ENCODE measurements around the gene P2RX2.

The P2RX2 gene

DNA sequence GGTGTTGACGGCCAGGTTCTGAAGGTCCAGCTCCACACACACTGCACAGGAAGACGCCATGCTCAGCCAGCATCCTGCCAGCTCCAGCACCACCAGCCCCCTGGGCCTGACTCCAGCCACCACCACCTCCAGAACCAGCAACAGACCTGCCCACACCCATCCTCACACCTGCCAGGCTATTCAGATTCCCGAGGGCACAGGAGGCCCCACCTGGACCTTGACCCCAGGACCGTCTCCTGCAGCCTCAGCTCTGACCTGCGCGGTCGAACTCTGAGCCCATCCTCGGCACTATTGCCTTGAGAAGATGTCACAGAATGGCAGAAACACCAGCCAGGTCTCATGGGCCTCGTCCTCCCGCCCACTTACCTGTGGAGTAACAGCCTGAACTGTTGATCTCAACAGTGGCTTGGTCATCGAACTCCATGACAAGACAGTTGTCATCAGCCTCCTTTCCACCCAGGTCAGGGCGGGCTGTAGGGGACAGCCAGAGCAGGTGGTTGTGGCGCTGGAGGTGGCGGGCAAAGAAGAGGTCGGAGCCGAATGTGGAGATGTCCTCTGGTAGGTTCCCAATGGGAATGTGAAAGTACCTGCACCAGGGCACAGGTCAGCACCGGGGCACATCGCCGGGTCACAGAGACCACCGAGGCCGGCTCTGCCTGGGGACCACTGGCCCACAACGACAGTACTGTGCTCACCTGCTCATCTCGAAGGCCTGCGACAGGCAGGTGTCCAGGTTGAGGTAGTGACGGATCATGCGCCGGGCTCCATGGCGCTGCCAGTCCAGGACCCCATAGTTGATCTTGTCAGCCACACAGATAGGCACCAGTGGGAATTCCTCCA is 23.5 kb downstream of the P2RX2 start:
- no peak for DNase-seq

DNA sequence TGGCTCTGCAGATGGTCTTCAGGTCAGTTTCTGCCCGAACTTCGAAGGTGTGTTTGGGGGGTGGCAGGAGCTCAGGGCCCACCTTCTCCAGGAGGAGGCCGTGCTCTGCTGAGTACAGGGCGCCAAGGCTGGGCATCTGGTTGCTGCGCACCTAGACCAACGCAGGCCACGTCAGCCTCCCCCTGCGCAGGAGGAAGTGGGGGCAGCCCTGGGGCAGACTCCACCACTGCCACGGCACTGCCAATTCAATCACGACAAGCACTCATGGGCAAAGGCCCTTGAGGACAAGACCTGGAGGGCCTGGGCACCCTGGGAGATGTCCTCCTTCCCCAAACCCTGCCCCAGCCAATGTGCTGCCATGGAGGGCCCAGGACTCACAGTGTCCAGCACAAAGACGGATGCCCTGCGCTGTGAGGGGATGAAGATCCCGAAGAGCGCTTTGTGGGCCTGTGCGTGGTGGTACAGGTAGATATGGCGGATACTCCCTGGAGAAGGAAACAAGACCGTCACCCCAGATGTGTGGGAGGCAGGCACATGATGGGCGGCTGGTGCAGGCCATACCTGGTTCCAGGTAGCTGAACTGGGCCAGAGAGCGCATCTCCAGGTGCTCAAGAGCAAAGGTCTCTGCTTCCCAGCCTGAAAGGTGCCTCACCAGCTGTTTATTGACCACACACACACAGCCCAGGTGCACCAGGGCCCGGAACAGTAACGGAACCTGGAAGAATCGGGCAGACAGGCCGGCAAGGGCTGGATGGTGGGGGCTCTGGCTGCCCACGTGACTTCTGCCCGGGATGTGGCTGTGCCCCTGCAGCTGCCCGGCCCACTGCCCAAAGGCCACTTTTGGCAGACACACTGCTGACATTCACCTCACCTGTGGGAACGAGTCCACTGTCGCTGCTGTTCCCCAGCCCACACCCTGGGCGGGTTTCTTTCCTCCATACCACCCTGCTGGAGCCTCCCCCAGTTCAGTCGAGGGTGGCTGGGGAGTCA is 24.6 kb downstream of the P2RX2 start:
- DNase-seq, result no peak

DNA sequence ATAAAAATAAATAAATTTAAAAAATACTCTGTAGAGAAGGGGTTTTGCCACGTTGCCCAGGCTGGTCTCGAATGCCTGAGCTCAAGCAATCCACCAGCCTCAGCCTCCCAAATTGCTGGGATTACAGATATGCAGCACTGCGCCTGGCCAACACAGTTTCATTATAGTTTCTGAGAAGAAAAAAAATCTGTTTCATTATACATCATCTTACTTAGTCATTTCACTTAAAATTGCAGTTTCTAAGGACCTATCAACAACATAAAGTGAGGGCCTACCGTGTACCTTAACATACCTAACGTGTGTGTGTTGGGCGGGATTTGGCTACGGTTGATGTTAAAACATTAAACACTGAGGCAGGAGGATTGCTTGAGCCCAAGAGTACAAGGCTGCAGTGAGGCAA is 28.3 kb downstream of the P2RX2 start:
- DNase-seq, result no peak

DNA sequence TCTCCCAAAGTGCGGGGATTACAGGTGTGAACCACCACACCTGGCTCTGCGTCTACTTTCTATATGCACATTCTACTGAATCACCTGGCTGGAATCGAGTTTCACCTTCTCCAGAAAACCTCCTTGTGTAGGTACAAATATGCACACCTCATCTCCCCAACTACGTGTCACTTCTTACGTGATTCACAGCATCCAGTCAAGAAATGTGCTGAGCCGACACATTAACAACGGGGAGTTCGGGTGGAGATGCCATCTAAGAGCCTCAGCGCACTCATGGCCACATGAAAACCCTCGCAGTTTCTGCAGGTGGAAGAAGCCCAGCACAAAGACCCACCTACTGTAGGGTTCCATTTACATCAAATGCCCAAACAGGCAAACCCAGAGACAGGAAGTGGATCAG is 29.3 kb downstream of the P2RX2 start:
- DNase-seq, result no peak

DNA sequence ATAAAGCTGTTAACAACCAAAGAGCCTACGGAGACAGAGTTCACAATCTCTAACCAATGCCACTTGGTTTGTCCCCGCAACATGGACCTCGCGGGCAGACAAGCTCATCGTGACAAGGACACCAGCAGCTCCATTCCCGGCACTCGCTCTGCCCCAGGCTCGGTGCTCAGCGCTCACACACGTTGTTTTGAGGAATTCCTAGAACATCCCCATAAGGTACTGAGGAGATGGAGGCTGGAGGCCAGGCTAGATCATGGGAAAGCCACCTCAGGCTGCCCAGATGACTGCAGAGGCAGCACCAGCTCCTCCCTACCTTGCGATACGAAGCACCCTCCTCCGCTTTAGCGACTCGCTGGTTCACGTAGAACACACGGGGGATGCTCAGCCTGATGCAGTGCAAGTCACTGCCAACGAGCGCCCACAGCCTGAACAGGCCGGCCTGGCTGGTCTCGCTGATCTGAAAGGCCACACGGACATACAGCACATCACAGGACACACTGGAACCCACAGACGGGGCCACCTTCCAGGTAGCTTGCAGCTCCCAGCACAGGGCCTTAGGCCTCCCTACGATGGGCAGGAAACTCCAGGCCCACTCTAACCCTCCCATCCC is 30.1 kb downstream of the P2RX2 start:
- no peak for DNase-seq

DNA sequence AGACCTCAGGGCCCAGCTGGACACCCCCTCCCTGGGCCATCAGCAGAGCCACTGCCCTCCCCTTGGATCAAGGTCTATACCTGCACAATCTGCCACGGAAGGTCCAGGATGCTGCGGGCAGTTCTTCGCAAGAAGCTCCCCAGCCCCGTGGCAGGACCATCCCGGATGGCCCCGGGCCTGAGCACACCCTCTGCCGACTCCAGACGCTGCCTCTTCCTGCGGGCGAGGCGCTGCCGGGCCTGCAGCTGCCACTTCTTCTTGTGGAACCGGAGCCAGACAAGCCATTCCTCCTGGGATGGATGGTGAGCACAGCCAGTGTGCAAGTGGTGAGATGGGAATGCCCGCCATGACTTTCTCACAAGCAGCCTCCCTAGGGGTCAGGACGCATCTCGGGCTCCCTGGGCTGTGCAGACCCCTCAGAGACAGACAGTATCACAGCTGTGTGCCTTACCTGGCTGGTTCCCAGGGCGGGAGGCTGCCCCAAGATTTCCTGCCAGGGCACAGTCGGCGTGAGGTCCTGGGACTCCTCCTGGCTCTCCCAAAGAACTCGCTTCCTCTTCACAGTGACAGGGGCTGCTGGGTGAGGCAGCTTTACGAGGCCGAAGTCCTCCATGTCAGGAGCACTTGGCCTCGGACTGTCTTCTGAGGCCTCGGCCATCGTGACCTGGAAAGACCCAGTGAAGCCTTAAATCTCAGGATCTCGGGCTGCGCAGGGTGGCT is 30.8 kb downstream of the P2RX2 start:
- DNase-seq, result no peak

DNA sequence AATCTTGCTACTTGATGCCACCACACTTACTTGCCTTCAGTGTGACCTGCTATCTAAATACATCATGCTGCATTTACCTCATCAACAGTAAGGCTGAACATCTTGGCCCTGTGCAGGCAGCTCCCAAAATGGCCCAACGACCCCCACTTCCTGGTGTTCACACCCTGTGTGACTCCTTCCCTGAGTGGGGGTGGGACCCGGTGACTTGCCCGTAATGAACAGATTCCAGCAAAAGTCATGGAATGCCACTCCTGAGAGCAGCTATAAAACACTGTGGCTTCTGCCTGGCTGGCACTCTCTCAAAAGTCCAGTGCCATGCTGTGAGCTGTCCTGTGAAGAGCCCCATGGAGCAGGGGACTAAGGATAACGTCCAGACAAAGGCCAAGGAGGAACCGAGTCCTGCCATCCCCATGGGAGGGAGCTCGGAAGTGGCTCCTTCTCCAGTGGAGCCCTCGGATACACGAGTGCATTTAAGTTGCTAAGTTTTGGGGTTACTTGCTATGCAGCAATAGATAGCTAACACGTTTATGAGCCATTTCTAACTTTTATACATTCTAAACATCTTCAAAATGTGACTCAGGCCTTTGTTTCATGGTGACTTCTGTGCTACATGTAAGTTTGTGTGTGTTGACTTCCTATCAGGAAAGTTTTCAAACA is 33.0 kb downstream of the P2RX2 start:
- DNase-seq, result no peak

DNA sequence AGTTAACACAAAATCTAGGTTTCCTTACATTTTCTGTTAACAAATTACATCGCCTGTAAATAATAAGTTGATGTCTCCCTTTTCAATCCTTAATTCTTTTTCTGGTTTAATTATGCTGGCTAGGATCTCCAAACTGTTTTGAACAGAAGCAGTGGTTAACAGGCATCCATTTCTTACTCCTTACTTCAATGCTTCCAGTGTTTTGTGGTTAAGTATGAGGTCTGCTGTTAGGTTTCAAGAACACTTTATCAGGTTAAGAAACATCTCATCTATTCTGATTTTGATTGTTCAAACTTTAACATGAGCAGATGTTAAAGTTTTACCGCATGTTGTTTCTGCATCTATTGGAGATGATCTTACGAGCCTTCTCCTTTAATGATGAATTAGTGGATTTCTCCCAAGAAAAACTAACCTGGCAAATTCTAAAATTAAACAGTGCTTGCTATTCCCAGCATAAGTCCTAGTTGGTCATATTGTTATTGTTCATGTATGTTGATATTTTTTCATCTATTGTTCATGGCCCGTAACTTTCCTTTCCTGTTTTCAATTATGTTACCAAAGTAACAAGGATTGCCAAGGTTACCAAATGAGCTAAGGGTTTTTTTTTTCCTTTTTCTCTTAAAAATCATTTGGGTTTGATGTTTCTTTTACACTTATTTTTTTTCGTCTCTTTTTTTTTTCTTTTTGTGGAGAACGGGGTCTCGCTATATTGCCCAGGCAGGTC is 35.2 kb downstream of the P2RX2 start:
- DNase-seq, result no peak

DNA sequence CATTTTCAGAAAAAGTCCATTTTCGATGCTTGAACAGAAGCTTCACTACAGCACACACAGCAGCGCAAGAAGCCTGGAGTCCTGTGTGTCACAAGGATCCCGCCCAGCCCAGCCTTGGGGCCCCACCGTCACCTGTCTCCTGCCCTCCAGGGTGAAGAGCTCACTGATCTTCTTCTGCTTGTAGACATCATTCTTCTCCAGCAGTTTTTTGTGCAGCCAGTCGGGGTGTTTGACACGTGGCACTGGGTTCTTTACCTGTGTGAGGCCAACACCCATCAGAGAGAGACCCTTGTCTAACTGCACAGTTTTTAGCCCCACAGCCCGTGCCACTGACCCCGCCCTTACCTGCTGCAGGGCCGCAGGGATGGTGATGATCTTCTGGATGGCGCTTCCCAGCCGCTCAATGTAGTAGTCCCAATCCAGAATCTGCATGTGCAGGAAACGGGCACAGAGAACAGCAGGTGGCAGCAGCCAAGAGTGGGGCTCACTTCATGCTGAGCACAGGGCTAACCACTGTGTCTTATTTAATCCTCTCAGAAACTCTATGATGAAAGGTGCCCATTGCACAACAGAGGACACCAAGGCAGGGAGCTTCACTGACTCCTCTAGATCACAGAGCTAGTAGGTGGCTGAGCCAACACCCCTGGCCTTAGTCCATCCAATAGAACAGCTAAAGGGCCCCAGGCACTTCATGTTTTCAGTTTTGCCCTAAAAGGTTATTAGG is 38.6 kb downstream of the P2RX2 start:
- no peak for DNase-seq

DNA sequence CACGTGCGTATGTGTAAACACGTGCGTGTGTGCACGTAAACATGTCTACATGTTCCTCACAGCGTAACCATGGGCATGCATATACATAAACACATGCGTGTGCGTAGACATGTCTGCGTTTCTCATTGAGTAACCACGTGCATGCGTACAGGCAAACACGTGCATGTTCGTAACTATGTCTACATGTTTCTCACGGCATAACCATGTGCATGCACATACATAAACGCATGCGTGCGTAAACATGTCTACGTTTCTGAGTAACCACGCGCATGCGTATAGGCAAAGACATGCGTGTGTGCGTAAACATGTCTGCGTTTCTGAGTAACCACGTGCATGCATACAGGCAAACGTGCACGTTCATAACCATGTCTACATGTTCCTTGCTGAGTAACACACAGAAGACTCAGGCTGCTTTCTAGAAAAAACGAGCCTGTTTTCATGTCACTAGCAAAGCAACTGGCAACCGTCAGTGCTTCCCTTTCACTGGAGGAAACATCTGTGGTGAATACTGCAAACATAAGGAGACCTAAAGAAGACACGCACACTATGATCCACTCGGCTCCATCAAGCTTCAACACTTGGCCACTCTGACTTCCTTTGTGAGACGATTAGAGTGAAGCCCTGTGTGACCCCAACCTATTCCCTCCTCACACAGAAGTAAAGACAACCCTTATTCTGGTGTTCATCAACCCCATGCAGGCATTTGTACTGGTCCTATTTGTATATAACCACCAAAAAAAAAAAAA is 39.7 kb downstream of the P2RX2 start:
- no peak for DNase-seq

DNA sequence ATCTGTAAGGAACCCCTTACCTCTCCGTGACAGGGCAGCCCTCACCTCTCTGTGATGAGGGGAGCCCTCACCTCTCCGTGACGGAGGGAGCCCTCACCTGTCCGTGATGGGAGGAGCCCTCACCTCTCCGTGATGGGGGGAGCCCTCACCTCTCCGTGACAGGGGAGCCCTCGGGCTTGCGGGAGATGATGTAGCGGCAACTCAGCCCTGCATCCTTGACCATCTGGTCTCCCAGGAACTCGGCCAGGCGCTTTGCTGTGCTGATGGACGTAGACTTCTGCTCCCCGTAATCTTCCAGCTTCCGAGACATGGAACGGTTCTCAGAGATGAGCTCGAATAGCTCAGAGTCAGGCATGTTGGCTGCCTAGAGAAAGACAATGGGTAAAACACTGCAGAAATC is 40.6 kb downstream of the P2RX2 start:
- no peak for DNase-seq

DNA sequence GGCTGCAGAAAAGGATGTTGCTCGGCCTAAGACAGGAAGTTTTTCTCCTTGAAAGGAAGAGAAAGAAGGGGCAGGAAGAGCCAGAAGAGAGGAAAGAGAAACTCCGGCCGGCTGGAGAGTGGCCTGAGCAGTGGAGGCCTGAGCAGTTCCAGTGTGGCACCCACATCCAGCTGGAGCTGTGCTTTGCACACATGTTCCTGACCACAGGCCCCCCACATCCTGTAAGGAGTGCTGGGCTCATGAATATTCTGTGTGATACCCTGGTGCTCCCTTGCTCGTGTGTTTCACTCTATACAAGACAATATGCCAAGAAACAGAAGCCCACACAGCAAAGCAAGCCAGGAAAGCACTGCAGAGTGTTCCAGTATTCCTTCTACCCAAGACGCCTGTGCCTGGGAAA is 41.5 kb downstream of the P2RX2 start:
- no peak for DNase-seq

DNA sequence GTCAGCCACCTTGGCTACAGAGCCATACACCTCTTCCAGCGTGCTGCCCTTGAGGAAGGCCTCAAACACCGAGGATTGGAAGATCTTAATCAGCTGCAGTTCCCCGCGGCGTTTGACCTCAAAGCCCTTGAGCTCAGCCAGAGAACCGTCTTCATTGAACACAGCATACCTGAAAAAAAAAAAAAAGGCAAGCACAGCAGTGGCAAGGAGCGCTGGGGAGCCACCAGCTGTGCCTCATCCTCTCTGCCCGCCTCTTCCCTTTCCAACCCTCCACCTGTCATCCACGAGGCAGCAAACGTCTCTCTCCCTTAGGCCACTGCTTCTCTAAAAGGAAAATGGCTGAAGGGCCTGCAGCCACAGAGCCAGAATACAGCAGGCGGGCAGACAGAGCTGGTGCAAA is 42.4 kb downstream of the P2RX2 start:
- no peak for DNase-seq

DNA sequence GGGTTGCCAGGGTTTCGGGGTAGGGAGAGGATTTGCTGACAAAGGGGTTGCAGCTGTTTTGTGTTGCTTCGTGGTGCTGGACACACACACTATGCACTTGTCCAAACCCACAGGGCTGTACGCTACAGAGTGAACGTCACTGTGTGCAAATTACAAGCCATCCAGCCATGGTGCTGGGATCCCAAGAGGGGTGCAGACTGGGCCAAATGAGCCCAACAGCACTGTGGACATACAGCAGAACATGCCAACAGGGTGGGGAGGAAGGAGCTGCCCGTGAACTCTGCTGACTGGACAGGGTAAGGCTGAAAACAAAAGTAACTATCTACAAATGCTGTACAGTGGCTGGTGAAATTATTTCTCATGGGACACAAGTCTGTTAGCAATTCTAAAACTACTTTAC is 43.4 kb downstream of the P2RX2 start:
- no peak for DNase-seq

DNA sequence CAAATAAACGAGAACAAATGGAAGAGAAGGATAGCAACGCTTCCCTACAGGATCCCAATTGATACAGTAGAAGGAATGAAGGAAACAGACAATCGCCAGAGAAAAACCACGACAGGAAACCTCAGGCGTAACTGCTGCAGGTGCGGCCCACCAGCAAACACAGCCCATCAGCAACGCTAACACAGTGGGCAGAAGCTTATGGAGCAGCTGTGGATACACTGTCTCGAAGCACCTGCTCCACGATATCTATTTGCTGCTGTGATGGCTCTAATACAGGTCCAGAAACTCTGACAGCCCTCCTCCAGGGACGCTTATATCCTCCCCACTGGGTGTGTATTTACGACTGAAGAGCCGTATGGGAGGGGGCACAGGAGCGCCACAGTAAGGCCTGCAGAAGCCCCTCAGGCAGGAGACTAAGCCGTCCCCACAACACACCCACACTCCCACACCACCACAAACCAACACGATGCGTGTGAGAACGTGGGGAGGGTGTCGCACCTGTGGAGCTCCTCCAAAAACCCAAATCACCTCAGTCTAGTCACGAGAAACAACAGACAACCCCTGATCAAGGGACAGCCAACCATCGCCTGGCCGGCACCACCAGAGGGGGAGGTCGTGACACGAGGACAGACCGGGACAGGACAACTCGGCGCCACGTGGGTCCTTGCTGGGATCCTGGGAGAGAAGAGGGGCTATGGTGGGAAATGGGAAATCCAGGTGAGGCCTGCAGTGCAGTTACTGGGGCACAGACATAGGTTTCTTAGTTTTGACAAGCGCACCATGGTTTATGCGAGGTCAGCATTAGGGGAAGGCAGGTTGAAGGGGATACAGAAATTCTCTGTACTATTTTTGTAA is 44.6 kb downstream of the P2RX2 start:
- DNase-seq, result no peak

DNA sequence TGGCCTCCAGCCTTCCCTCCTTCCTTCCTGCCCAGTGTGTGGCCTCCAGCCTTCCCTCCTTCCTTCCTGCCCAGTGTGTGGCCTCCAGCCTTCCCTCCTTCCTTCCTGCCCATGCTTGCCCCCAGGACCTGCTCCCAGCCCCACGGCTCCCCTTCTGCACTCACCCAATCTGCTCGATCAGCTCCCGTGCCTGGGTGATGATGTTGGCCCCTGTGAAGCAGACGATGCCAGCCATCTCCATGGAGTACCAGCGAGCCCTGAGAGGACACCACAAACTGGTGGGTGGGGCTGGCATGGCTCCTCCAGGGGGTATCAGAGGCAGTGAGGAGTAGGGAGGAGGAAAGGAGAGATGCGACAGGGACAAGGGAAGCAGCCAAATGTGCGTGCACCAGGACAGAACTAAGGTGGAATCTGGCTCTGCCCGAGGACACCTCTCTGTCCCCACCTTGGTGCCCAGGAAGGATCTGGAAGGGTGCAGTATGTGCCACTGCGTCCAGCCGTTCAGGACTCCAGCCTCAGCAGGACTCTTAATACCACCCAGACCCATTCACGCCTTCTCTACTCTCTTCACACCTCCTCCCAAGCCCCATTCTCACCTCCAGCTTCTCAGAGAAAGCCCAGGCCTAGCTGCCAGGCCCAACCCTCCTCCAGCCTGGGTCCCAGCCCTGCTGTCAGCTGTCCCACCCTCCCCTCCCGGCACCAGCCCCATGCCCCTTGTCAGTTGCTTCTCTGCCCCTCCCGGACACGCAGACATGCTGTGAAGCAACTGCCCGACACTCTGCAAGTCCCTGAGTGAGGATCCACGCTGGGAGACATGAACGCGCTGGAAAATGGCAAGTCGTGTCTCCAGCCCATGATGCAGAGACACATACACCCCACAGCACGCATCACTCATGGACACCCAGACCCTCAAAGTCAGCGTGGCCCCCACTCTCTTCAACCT is 45.9 kb downstream of the P2RX2 start:
- no peak for DNase-seq

DNA sequence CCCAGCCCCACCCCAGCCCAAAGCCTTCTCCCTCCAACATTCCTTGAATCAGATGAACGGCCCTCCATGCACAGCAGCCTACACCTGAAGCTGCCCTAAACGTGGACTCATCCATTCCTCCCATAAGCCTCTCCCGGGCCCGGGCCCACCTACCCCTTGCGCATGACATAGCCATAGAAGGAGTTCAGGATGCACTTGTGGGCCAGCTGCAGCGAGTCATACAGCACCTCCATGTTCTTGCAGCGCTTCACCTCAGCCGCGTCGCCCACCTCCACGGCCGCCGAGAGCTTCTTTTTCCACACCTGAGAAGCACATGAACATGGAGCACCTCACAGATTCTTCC is 46.5 kb downstream of the P2RX2 start:
- DNase-seq, result no peak

DNA sequence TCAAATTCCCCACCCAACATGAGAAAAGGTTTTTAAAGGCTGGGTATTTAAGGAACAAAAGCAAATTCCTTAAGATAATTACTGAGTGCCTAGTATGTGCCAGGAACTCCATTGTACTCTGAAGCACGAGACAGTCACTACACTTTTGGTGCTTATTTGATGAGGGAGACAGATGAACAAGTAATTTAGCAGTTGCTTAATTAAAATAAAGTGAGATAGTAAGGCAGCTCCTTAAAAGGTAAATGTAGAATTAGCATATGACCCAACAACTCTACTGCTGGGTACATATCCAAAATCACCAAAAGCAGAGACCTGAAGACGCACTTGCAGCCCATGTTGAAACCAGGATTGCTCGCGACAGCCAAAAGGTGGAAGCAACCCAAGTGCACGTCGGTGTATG is 47.2 kb downstream of the P2RX2 start:
- DNase-seq, result no peak
